Stimulated activated CD4-positive, alpha-beta T cell treated with anti-CD3 and anti-CD28 coated beads, Interleukin-15, amount 100 ng/mL, for 1 hour (primary cell): Measurements from ENCODE around the gene ARMH3.

ENCODE experiments used
- DNase-seq, 2 donors: peaks; one replicate each; pipeline ENCODE4 v3.0.0-alpha.2; 2020; ENCODE audit warnings: low read depth in 1 of 2, low spot score in 1 of 2

ARMH3 gene

GRCh38 chr10:101838416-101838970 lies 217.5 kb downstream of the ARMH3 start:
- no peak for DNase-seq

GRCh38 chr10:101837748-101838147 lies 218.2 kb downstream of the ARMH3 start:
- DNase-seq, result no peak

- DNase-seq, result no peak
Measured at GRCh38 chr10:101835362-101835761, 220.6 kb downstream of the ARMH3 start.

- no peak for DNase-seq
Measured at GRCh38 chr10:101834341-101834740, 221.6 kb downstream of the ARMH3 start.

GRCh38 chr10:101833466-101833865 lies 222.5 kb downstream of the ARMH3 start:
- DNase-seq, result no peak

- no peak for DNase-seq
Measured at GRCh38 chr10:101832325-101832771, 223.6 kb downstream of the ARMH3 start.

GRCh38 chr10:101831169-101831811 lies 224.7 kb downstream of the ARMH3 start:
- DNase-seq, result no peak

- DNase-seq, result peak; percentile 85 to 90
Measured at GRCh38 chr10:101830322-101831168, 225.4 kb downstream of the ARMH3 start.

GRCh38 chr10:101829561-101830315 lies 226.2 kb downstream of the ARMH3 start:
- peak in 1 of 2 donors; percentile 42 for DNase-seq

GRCh38 chr10:101828766-101829551 lies 227.0 kb downstream of the ARMH3 start:
- DNase-seq, result no peak

GRCh38 chr10:101827919-101828600 lies 227.9 kb downstream of the ARMH3 start:
- no peak for DNase-seq

- DNase-seq, result no peak
Measured at GRCh38 chr10:101826852-101827434, 229.0 kb downstream of the ARMH3 start.

- DNase-seq, result no peak
Measured at GRCh38 chr10:101824736-101825135, 231.2 kb downstream of the ARMH3 start.

- no peak for DNase-seq
Measured at GRCh38 chr10:101818872-101819633, 236.9 kb downstream of the ARMH3 start.

GRCh38 chr10:101818119-101818871 lies 237.7 kb downstream of the ARMH3 start, which contains the start of gene OGA:
Gene OGA, minus strand, starts transcription at chr10:101818444. Its CDS starts 422 bp downstream, at chr10:101818022.
- peak; percentile 92 to 95 for DNase-seq

GRCh38 chr10:101817337-101818118 lies 238.4 kb downstream of the ARMH3 start:
- no peak for DNase-seq

- no peak for DNase-seq
Measured at GRCh38 chr10:101816913-101817336, 239.0 kb downstream of the ARMH3 start.
